Brain microvascular endothelial cell (primary cell): ENCODE measurements around the gene TLR7.
A peak's percentile ranks its signal among the peaks of the same experiment; 100 is the strongest.

Experiments
- DNase-seq: peaks from one replicate; pipeline ENCODE4 v3.0.0-alpha.2; 2020
- H3K27ac ChIP-seq: fragments of 250-450 bp; sonication (Bioruptor Pico); 2 replicates; pipeline ENCODE4 v1.5.1; 2020; ENCODE audit warnings: mild to moderate bottlenecking, moderate library complexity
- H3K27me3 ChIP-seq: fragments of 250-450 bp; sonication (Bioruptor Pico); replicated peaks from 2 replicates; pipeline ENCODE4 v1.5.1; 2020; ENCODE audit warnings: mild to moderate bottlenecking
- H3K36me3 ChIP-seq: fragments of 250-450 bp; sonication (Bioruptor Pico); replicated peaks from 2 replicates; pipeline ENCODE4 v1.5.1; 2020; ENCODE audit warnings: mild to moderate bottlenecking
- H3K4me3 ChIP-seq: 2 replicates; pipeline ENCODE4 v1.5.1; 2011; ENCODE audit warnings: low read depth, mild to moderate bottlenecking, control low read depth, low read length, moderate library complexity
- CTCF ChIP-seq: IDR thresholded peaks from 2 replicates; pipeline ENCODE4 v1.5.1; 2011; ENCODE audit warnings: low read depth, mild to moderate bottlenecking, moderate library complexity, low read length, control low read depth, inconsistent platforms; ENCODE audit errors: missing control alignments
- in situ Hi-C: cut with HindIII; loops from 2 replicates; pipeline ENCODE4 v1.10.0; 2017; ENCODE audit warnings: low sequenced_read_pairs, low pct_ligation_motif_present

TLR7 gene

GRCh38 chrX:12895866-12896265 is 29.0 kb downstream of the TLR7 start:
- TF ChIP-seq CTCF: no peak
- Histone ChIP-seq H3K36me3 (no peaks in the 10 kb centered on the region), H3K27ac (no peak overlapping the region), H3K27me3 (no peaks in the 10 kb centered on the region), H3K4me3 (no peak overlapping the region)
- no peak for DNase-seq
- in situ Hi-C loops: no loop called here

- H3K27ac ChIP-seq: no peak overlapping the region
- in situ Hi-C loops: no loop called here
- no peaks in the 10 kb centered on the region for H3K27me3 ChIP-seq
- H3K36me3 ChIP-seq: no peaks in the 10 kb centered on the region
- no peak overlapping the region for H3K4me3 ChIP-seq
- no peak for DNase-seq
- no peak for TF ChIP-seq CTCF
Observed at GRCh38 chrX:12896935-12897334, 30.1 kb downstream of the TLR7 start.

GRCh38 chrX:12898073-12898472 is 31.2 kb downstream of the TLR7 start:
- H3K27me3 ChIP-seq: no peaks in the 10 kb centered on the region
- in situ Hi-C loops: no loop called here
- H3K27ac ChIP-seq: no peak overlapping the region
- no peak for TF ChIP-seq CTCF
- no peak overlapping the region for H3K4me3 ChIP-seq
- no peak for DNase-seq
- H3K36me3 ChIP-seq: no peaks in the 10 kb centered on the region

- Histone ChIP-seq H3K36me3 (no peaks in the 10 kb centered on the region), H3K4me3 (no peak overlapping the region), H3K27me3 (no peaks in the 10 kb centered on the region), H3K27ac (no peak overlapping the region)
- in situ Hi-C loops: no loop called here
- TF ChIP-seq CTCF: no peak
- no peak for DNase-seq
Observed at GRCh38 chrX:12899506-12899905, 32.6 kb downstream of the TLR7 start.

GRCh38 chrX:12901486-12901885 is 34.6 kb downstream of the TLR7 start:
- H3K27ac ChIP-seq: no peak overlapping the region
- H3K27me3 ChIP-seq: no peaks in the 10 kb centered on the region
- in situ Hi-C loops: no loop called here
- no peaks in the 10 kb centered on the region for H3K36me3 ChIP-seq
- TF ChIP-seq CTCF: peak; percentile 75
- no peak overlapping the region for H3K4me3 ChIP-seq
- DNase-seq: peak; percentile 40

- H3K4me3 ChIP-seq: no peak overlapping the region
- in situ Hi-C loops: no loop called here
- no peaks in the 10 kb centered on the region for H3K36me3 ChIP-seq
- no peaks in the 10 kb centered on the region for H3K27me3 ChIP-seq
- DNase-seq: no peak
- TF ChIP-seq CTCF: no peak
- no peak overlapping the region for H3K27ac ChIP-seq
Observed at GRCh38 chrX:12903646-12904045, 36.8 kb downstream of the TLR7 start.
